ENCODE results near the gene KCTD17.

The KCTD17 gene

GRCh38 chr22:37079158-37079557, 27.6 kb downstream of the KCTD17 start:
- no peak for DNase-seq (ENCODE audit: low spot score)

DNA sequence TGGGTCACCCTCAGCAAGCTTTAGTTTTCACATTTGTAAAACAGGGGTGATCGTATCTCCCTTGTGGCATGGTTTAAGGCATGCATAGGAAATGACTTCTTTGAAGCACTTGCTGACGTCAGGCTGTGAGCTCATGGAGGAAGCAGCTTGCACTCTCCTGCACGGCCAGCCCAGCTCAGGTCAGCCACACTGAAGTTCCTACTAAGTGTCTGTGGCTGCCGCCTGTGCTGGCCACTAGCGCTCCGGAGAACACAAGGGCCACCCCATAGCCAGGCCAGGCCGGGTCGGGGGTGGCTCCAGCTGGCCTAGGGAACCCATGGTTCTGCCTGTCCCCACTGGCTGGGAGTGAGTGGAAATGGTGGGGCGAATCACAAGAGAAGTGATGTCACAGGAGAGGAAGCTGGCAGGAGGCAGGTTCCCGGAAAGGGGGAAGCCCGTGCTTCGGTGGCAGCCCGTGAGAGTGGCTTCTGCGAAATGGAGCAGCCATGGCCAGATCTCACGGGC, 28.2 kb downstream of the KCTD17 start:
- DNase-seq (ENCODE audit: low spot score) = no peak

DNA sequence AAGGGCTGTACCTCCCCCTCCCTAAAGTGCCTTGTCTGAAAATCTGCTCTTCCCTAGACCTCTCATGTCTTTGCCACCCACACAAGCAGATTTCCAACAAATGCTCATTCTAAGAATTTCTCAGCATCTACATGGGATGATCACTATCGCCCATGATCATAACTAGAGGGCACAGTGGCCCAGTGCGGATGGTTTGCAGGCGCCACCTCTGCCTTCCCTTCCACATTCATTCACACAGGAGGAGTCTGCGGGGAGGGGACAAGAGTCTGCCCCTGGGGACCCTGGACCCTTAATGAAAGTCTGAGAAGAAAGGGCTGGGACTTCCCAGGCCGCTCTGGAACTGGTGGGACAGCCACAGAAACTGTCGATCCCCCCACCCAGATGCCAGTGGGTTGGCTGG, 28.9 kb downstream of the KCTD17 start:
- no peak for DNase-seq (ENCODE audit: low spot score)

DNA sequence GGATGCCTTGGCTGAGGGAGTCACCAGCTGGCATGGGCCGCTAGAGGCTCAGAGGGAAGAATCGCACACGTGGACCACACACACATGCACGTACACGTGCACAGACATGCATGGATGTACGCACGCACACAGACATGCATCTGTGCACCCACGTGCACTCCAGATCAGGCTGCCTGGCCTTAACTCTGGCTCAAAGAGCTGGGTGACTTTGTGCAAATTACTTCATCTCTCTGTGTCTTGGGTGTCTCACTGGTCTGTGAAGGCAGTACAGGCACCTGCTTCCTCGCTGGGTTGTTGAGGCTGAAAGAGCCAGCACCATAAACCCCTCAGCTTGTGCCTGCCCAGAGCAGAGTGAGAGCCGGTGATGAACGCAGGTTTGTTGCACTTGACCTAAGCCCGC, 29.3 kb downstream of the KCTD17 start:
- no peak for DNase-seq (ENCODE audit: low spot score)

- no peak for DNase-seq (ENCODE audit: low spot score)
Measured at GRCh38 chr22:37082251-37082873, 30.8 kb downstream of the KCTD17 start.

GRCh38 chr22:37083914-37084313, 32.4 kb downstream of the KCTD17 start:
- DNase-seq (ENCODE audit: low spot score) = no peak

DNA sequence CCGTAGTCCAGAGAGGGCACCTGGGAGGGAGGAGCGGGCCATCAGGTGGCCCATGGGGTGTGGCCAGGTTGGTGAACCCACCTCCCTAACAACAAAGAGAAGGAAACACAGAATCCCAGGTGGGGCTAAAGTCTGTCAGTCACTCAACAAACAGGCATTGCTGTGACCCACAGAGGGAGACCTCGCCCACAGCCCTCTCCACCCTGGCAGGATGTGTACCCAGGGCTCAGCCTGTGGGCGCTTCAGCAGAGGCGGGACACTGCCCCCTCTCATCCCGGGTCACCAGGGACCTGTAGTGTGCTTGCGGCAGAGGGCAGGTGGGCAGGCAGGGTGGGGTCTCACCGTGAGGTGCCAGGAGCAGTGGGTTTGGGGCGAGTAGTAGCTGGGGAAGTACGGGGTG, 32.8 kb downstream of the KCTD17 start:
- DNase-seq (ENCODE audit: low spot score) = no peak

DNA sequence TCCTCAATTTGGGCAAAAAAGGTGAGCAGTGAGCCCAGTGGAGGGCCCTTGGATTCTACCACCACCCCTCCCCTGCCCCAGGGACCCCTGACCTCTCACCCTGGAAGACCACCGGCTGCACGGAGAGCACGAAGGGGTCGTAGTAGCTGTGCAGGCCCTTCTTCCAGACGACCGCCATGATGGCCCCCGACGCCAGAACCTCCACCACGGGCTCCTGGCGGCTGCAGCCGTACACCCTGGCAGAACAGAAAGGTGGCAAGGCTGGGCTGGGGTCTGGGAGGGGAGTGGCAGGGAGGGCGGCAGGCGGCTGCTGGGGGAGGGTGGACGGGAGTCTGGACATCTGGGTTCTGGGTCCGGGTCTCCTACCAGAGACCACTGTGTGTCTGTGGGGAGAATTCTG, 34.6 kb downstream of the KCTD17 start:
- DNase-seq (ENCODE audit: low spot score) = no peak

DNA sequence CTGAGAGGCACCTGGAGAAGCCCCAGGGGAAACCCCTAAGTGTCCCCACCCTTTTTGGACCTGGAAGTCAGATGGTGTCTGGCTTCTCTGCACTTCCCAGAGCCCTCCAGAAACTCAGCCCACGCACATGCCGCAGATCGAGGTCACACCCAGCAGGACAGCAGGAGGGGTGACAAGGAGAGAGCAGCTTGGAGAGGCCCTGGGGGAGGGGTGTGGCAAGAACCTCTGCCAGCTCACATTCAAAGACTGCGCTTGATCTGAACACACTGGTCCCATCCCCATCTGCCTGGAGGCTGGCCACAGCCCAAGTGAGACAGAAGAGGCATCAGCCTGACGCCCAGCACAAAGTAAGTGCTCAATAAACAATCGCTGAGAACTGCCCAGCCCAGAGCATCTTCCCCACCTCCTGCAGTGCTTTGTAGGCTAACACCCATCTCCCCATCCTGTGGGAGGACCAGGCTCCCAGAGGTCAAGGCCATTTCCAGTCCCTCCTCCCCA, 36.6 kb downstream of the KCTD17 start:
- no peak for DNase-seq (ENCODE audit: low spot score)

DNA sequence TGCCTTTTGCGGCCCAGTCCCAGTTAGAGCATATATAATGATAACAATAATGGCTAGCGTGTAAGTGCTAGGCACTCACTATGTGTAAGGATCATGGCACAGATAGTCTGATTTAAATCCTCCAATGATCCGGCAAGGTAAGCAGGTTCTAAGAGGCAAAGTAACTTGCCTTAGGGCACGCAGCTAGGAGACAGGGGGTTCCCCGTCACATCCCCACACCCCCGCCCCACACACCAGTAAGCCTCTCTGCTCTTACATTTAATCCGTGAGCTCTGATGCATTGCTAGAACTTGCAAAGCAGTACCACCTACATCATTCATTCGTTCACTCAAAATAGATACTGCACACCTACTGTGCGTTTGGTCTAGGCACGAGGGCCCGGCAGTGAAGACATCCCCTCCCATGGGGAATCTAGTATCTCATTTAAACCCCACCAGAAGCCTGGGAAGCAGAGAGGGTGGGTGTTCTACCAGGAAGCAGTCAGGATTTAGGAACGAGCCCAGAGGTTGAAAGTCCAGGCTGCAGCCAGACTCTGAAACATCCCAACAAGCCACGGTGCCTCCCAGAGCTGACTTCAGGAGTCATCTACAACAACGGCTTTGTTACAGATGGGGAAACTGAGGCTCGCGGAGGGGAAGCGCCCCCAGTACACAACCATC, 37.3 kb downstream of the KCTD17 start:
- no peak for DNase-seq (ENCODE audit: low spot score)

DNA sequence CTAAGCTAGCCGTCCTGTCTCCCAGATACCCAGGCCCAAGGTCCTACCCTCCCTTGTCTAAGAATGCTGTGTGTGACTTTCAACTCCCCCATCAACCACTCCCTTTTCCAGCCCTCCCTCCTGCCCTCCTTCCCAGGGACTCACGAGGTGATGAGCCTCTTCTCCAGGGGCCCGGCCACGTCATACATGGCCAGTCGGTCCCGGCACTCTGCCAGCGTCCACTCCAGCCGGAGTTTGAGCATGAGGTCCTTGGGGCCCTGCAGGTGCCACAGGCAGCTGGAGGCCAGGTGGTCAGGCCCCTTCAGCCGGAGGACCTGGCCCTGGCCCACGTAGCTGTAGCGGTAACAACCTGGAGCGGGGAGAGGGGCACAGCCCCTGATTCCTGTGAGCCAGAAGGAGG, 37.9 kb downstream of the KCTD17 start:
- DNase-seq (ENCODE audit: low spot score) = no peak

- DNase-seq (ENCODE audit: low spot score) = no peak
Measured at GRCh38 chr22:37090920-37091695, 39.6 kb downstream of the KCTD17 start.

- no peak for DNase-seq (ENCODE audit: low spot score)
Measured at GRCh38 chr22:37091994-37092393, 40.5 kb downstream of the KCTD17 start.

GRCh38 chr22:37092997-37093396, 41.5 kb downstream of the KCTD17 start:
- DNase-seq (ENCODE audit: low spot score) = no peak

DNA sequence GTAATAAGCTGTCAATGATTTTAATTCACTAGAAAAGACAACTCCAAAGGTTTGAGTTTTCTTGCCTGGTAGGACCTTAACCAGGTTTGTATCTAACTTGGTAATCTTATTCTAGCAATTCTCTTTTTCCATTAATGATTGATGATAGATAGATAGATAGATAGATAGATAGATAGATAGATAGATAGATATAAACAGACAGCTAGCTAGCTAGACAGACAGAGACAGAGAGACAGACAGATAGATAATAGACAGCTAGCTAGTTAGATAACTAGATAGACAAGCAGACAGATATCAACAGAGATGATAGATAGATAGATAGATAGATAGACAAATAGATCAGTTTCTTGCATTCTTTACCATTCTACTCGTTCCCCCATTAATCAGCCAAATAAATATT, 42.7 kb downstream of the KCTD17 start:
- no peak for DNase-seq (ENCODE audit: low spot score)

GRCh38 chr22:37095113-37095512, 43.6 kb downstream of the KCTD17 start:
- DNase-seq (ENCODE audit: low spot score) = no peak

DNA sequence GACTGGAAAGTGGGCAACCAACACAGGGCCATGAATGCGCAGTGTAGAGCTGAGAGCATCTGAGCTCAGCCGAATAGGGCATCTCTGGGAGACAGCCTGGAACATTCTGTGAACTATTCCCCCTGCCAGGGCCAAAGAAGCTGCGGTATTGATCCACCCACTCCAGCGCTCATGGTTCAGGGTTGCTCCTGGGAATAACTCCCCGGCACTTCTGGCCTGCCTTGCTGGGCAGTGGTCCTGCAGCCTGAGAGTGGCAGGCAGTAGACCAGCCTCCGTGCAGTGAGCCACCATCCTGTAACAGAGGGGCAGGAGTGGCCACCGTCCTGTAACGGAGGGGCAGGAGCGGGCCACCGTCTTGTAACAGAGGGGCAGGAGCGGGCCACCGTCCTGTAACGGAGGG, 45.8 kb downstream of the KCTD17 start:
- DNase-seq (ENCODE audit: low spot score) = no peak

DNA sequence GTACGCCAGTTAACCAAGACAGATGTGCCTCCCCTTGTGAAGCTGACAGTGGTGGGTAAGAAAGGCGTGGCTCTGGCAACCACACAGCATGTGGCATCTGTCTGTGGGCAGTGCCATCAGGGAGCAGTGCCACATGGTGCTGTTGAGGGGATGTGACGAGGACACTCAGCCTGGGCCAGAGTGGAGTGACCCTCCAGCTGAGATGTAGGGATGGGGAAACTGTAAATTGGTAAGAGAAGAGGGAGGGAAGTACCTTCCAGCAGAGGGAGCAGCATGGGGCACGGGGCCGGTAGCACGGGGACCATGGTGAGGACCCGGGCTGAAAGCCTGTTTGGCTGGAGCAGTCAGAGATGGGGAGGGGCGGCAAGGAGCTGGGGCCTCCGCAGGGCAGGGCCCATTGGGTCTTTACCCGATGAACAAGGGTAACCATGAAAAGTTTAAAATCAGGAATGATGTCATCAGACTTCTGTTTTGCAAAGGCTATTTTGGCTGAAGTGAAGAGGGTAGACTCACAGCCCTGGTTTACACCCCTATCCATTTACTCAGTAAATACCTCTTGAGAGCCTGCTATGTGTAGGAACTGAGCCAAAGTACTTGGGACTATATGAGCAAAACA, 47.5 kb downstream of the KCTD17 start:
- no peak for DNase-seq (ENCODE audit: low spot score)

DNA sequence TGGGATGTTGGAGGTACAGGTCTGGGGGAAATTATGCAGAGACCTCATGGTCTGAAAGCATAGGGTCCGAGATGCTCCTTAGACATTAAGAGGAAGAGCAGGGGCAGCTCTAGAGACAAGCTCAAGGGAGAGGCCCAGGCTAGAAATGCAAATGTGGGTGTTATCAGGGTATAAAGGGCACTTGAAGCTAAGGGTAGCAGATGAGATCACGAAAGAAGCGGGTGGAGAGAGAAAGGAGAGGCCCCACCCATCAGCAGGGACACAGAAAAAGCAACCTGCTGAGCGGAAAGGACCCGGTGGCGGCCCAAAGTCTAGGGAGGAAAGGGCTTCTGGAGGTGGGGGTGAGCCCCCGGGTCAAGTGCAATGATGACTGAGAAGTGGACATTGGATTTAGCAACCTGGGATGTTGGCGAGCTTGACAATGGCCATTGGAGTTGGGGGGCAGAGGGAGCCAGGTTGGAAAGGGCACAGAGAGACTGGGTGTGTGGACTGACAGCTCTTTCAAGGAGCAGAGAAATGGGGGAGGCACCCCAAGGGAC, 49.1 kb downstream of the KCTD17 start:
- DNase-seq (ENCODE audit: low spot score) = no peak

- DNase-seq (ENCODE audit: low spot score) = no peak
Measured at GRCh38 chr22:37101311-37102066, 49.9 kb downstream of the KCTD17 start.

- DNase-seq (ENCODE audit: low spot score) = no peak
Measured at GRCh38 chr22:37103151-37103550, 51.6 kb downstream of the KCTD17 start.

All from pons (tissue), 1 donor.